ENCODE measurements around the gene EVA1A.
"Not testable (repeated sequence)": the region's sequence is repeated elsewhere in the genome, so short reads cannot be mapped to it uniquely, and the experiment has no call there.

The EVA1A gene

DNA sequence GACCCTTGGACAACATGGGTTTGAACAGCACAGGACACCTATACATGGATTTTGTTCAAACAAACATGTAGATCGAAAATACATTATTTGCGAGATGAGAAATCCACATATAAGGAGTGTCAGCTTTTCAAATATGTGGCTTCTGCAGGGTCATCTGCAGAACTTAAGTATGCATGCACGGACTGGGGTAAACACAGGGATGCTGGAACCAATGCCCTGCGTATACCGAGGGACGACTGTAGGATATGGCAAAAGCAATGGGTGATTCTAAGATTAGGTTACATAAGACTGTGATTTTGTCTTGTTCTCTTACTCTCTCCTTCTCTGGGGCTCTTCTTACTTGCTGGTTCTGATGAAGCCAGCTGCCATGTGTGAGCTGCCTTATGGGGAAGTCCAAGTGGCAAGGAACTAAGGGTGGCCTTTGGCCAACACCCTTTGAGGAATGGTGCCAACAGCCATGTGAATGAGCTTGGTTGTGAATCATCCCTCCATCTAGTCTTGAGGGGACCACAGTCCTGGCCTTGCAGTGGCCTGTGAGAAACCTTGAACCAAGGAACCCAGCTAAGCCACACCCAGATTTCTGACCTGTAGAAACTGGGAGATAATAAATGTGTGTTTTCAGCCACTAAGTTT lies 66.5 kb downstream of the EVA1A start:
- in situ Hi-C loops (cut with MboI; ENCODE audit: low sequenced_read_pairs): no loop called here

- in situ Hi-C loops (cut with MboI; ENCODE audit: low sequenced_read_pairs): no loop called here
Observed at GRCh38 chr2:75493230-75493629, 67.5 kb downstream of the EVA1A start.

DNA sequence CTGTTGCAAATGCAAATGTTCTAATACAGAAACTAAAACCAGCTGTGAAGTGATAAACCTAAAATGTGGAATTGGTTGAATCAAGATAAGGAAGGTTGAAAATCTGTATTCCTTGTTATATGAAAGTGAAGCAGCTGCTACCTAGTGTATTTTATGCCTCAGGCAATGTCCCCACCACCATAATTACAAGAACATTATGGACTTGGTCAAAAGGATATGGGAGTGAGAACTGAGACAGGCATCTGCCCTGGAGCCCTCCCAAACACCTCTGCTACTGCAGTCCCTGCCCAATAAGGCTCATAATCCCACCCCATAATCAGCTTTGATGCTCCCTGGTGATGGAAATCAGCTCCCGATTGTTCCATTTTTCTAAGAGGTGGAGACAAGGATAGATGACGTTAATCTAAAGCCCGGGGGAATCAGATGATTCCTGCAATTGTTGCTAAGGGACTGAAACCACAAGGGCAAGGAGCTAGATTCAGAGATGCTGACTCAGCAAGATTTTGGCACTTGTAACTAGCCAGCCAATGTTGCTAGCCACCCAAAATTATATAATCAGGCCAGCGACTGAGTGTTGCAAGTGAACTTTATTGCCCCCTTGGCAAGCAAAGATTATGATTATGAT lies 69.5 kb downstream of the EVA1A start:
- in situ Hi-C loops (cut with MboI; ENCODE audit: low sequenced_read_pairs): no loop called here

DNA sequence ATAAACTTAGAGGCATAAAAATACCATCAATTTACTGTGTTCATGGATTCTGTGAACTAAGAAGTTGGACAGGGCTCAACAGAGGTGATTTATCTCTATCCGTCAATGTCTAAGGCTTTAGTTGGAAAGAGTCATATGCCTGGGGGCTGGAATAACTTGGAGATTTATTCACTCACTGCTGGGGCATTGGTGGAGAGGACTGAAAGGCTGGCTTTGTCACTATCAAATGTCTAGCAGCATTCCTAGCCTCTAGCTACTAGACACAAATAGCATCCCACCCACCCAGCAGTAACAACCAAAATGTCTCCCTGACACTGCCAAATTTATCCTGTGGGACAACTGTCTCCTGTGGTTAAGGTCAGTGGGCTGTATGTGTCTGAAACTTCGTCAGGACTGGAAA lies 71.0 kb downstream of the EVA1A start:
- in situ Hi-C loops (cut with MboI; ENCODE audit: low sequenced_read_pairs): no loop called here

- in situ Hi-C loops (cut with MboI; ENCODE audit: low sequenced_read_pairs): no loop called here
Observed at GRCh38 chr2:75488157-75488556, 72.6 kb downstream of the EVA1A start.

DNA sequence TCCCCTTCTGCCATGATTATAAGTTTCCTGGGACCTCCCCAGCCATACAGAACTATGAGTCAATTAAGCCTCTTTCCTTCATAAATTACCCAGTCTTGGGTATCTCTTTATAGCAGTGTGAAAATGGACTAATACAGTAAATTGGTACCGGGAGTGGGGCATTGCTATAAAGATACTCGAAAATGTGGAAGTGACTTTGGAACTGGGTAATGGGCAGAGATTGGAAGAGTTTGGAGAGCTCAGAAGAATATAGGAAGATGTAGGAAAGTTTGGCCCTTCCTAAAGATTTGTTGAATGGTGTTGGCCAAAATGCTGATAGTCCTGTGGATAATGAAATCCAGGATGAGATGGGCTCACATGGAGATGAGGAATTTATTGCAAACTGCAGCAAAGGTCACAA lies 74.0 kb downstream of the EVA1A start:
- in situ Hi-C loops (cut with MboI; ENCODE audit: low sequenced_read_pairs): not testable (repeated sequence)

DNA sequence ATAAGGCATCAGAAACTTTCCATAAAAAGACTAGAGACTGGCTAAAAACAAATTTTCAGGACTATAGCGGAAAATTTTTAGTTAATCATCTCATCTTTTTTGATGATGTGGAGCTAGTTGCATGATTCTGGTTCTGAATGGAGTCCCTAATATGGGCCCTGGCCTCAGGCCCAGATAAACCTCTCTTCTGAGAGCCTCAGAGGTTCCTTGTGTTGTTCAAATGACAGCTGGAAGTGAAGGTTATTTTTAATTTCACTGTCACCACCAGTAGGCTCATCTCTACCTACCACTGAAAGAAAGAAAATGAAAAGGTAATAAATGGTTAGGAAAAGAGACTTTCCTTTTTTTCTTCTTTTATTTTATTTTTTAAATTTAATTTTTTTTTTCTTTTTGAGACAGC lies 75.9 kb downstream of the EVA1A start:
- in situ Hi-C loops (cut with MboI; ENCODE audit: low sequenced_read_pairs): no loop called here

GRCh38 chr2:75483878-75484277 lies 76.9 kb downstream of the EVA1A start:
- in situ Hi-C loops (cut with MboI; ENCODE audit: low sequenced_read_pairs): no loop called here

DNA sequence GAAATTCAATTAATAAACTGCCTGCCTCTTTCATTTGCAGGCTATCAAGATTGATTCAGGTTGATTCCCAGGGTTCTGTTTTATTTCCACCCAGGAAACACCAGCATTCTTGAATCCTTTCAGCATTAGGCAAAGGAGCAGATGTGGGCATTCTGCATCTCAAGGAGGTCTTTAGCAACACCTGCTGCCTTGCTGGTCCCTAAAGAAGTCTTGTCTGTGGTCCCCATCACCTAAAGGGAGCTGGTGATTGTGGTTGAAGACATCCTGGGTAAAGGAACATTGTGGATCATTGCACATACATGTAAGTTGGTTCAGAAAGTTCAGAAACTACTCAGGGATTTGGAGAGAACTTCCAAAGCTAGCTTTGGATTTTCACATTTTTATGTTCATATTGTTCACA lies 78.3 kb downstream of the EVA1A start:
- in situ Hi-C loops (cut with MboI; ENCODE audit: low sequenced_read_pairs): no loop called here

- in situ Hi-C loops (cut with MboI; ENCODE audit: low sequenced_read_pairs): no loop called here
Observed at GRCh38 chr2:75480971-75481836, 79.5 kb downstream of the EVA1A start.

- in situ Hi-C loops (cut with MboI; ENCODE audit: low sequenced_read_pairs): not testable (repeated sequence)
Observed at GRCh38 chr2:75477696-75478095, 83.0 kb downstream of the EVA1A start.

GRCh38 chr2:75476761-75477160 lies 84.0 kb downstream of the EVA1A start:
- in situ Hi-C loops (cut with MboI; ENCODE audit: low sequenced_read_pairs): no loop called here

DNA sequence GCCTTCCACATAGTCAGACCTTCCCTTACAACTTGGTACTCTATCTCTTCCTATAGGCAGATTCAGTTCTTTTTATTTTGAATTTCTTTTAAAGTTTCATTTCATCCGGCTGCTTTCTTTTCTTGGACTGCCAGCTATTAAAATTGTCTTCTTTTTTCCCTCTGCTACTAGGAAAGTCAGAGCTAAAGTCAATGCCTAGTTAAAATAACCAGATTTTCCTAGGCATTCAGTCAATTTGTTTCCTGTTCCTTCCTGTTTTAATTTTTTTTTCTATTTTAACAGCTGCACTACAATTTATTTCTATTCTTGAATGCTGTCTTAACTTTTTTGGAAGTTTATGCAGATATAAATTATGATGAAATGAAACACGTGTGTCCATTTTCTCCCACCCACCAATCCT lies 84.8 kb downstream of the EVA1A start:
- in situ Hi-C loops (cut with MboI; ENCODE audit: low sequenced_read_pairs): no loop called here

GRCh38 chr2:75475049-75475448 lies 85.7 kb downstream of the EVA1A start:
- in situ Hi-C loops (cut with MboI; ENCODE audit: low sequenced_read_pairs): no loop called here

GRCh38 chr2:75474115-75474514 lies 86.6 kb downstream of the EVA1A start:
- in situ Hi-C loops (cut with MboI; ENCODE audit: low sequenced_read_pairs): no loop called here

DNA sequence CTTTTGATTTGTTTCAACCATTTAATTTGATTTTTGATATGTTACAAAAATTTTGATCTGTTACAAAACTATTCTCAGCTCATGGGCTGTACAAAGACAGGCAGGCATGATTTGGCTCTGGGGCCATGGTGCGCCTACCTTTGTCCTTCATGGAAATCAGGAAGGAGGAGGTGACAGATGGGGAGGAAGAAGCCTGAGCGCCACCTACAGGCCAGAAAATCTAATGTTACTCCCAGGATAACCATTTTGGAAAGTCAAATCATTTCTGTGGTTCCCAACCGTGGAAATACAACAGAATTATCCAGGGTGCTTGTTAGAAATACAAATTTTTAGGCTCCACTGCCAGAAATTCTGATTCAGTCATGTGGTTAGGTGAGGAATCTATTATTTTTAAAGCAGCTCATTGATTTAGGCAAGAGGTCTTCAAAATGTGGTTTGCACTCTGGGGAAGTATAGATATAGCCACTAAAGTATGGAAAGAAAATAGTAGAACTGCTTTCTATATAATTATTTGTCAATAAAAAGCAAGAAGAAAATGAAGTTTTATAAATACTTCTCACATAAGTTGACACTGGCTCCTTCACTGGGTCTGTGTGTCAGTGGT lies 93.9 kb downstream of the EVA1A start:
- in situ Hi-C loops (cut with MboI; ENCODE audit: low sequenced_read_pairs): no loop called here

DNA sequence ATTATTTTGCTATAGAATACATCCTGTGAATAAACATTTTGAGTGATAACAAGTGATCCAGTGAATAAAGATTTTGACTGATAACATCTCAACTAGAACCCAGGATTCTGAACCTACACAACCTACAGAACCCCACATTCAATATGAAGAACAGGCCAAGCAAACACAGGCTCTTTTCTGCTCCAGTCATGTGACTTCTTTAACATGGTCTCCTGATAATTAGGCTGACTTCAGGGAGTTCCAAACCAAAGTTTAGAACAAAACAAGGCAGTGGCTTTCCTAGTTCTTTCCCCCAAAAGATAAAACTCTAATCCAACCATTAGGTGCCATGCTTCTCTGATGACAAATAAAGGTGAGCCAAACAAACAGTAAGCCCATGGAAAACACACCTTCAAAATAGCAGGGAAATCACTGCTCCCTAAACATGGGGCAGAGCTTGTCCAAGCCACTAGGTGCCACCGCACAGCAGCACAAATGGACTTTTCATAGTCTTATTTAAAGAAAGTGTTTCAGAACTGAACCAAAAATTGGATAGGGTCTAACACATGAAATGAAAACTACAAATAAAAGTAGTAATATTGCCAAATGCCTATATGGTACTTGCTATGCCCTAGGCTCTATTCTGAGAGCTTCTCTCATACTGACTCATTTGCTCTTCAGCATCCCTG lies 95.3 kb downstream of the EVA1A start:
- in situ Hi-C loops (cut with MboI; ENCODE audit: low sequenced_read_pairs): no loop called here

- in situ Hi-C loops (cut with MboI; ENCODE audit: low sequenced_read_pairs): no loop called here
Observed at GRCh38 chr2:75464348-75464946, 96.3 kb downstream of the EVA1A start.

DNA sequence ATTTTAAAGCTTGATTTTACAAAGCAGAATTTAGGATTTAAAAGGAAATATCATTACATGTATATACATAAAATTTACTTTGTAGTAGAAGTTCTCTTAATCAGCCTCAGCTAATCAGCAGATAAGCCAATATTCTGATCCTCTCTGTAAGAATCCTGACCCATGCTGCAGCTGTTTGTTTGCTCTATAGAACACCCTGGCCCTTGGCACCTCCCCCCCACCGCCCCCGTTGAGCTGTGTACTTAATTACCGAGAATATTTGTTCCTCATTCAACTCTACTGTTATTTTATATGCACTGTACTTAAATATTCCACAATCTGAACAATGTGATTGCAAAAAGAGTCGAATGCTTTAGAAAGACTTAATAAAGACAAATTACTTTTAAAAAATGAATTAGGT lies 98.0 kb downstream of the EVA1A start:
- in situ Hi-C loops (cut with MboI; ENCODE audit: low sequenced_read_pairs): no loop called here

GRCh38 chr2:75462206-75462605 lies 98.5 kb downstream of the EVA1A start:
- in situ Hi-C loops (cut with MboI; ENCODE audit: low sequenced_read_pairs): no loop called here

DNA sequence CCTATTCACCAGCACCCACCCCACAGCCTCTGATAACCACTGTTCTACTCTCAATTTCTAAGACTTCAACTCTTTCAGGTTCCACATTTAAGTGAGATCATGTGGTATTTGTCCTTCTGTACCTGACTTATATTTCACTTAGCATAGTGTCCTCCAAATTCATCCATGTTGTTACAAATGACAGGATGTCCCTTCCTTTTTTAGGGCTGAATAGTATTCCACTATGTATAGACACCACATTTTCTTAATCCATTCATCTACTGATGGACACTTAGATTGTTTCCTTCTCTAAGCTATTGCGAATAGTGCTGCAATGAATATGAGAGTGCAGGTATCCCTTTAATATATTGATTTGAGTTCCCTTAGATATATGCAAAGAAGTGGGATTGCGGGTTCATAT lies 100.1 kb downstream of the EVA1A start:
- in situ Hi-C loops (cut with MboI; ENCODE audit: low sequenced_read_pairs): no loop called here

All from HL-60/S4 treated with retinoic acid at 250 ng/mL for 4 days and 3 days (cell line).